ENCODE data around the gene NOL3. TPM values are rescaled to one million over a fixed set of nuclear protein-coding genes. Genes with fewer than 3 reads are reported as not detected.

Gene NOL3
- total RNA-seq, 1 experiment from 2014 or later, result 0.15 TPM

DNA sequence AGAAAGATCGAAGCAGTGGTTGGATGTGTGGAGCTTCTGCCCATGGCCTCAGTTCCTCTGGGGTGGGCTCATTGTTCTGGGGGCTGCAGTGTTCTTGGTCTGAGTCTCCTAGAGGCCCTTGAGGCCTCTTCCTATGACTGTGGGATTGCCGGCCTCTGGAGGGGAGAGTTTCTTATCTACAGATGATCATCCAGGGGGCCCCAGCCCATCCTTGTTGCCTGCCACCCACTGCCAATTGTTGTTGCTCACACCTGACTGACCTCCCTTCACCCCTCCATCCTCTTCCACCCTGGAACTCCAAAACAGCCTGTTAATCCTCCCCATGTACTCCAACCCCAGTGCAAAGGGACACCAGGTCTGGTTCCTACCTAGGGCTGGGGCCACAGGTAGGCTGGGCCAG is 25.4 kb upstream of the NOL3 start:
- Histone ChIP-seq H3K27ac (ENCODE audit: low read length) (no peak overlapping the region), H3K4me3 (ENCODE audit: low read length) (no peak overlapping the region), H3K9me2 (replicated peaks; ENCODE audit: insufficient read depth, low read length) (no peaks in the 10 kb centered on the region), H3K9ac (ENCODE audit: low read length) (no peak overlapping the region), H3K4me2 (ENCODE audit: low read depth, low read length, poor library complexity, severe bottlenecking) (no peak overlapping the region), H3K9me3 (ENCODE audit: low read length) (no peaks in the 10 kb centered on the region), H3K36me3 (ENCODE audit: insufficient read depth, low read length) (peaks cover 4% of the 10 kb centered on the region), H2AFZ (ENCODE audit: low read length) (no peak overlapping the region), H4K20me1 (ENCODE audit: insufficient read depth, low read depth, low read length) (no peaks in the 10 kb centered on the region), H3K27me3 (ENCODE audit: low read length) (no peaks in the 10 kb centered on the region), H3K4me1 (ENCODE audit: low read length) (no peaks in the 10 kb centered on the region), H3K79me2 (ENCODE audit: low read length) (no peaks in the 10 kb centered on the region)
- DNase-seq, result no peak

- H3K9me3 ChIP-seq (ENCODE audit: low read length), result no peaks in the 10 kb centered on the region
- no peak for DNase-seq
- H3K9ac ChIP-seq (ENCODE audit: low read length), result no peak overlapping the region
- no peak overlapping the region for H3K27ac ChIP-seq (ENCODE audit: low read length)
- no peaks in the 10 kb centered on the region for H3K27me3 ChIP-seq (ENCODE audit: low read length)
- H3K4me3 ChIP-seq (ENCODE audit: low read length), result no peak overlapping the region
- H3K79me2 ChIP-seq (ENCODE audit: low read length), result no peaks in the 10 kb centered on the region
- H4K20me1 ChIP-seq (ENCODE audit: insufficient read depth, low read depth, low read length), result no peaks in the 10 kb centered on the region
- H3K36me3 ChIP-seq (ENCODE audit: insufficient read depth, low read length), result peaks cover 4% of the 10 kb centered on the region
- H2AFZ ChIP-seq (ENCODE audit: low read length), result no peak overlapping the region
- H3K4me1 ChIP-seq (ENCODE audit: low read length), result no peaks in the 10 kb centered on the region
- H3K4me2 ChIP-seq (ENCODE audit: low read depth, low read length, poor library complexity, severe bottlenecking), result no peak overlapping the region
- no peaks in the 10 kb centered on the region for H3K9me2 ChIP-seq (replicated peaks; ENCODE audit: insufficient read depth, low read length)
These were observed 24.6 kb upstream of the NOL3 start for GRCh38 chr16:67145746-67146145.

DNA sequence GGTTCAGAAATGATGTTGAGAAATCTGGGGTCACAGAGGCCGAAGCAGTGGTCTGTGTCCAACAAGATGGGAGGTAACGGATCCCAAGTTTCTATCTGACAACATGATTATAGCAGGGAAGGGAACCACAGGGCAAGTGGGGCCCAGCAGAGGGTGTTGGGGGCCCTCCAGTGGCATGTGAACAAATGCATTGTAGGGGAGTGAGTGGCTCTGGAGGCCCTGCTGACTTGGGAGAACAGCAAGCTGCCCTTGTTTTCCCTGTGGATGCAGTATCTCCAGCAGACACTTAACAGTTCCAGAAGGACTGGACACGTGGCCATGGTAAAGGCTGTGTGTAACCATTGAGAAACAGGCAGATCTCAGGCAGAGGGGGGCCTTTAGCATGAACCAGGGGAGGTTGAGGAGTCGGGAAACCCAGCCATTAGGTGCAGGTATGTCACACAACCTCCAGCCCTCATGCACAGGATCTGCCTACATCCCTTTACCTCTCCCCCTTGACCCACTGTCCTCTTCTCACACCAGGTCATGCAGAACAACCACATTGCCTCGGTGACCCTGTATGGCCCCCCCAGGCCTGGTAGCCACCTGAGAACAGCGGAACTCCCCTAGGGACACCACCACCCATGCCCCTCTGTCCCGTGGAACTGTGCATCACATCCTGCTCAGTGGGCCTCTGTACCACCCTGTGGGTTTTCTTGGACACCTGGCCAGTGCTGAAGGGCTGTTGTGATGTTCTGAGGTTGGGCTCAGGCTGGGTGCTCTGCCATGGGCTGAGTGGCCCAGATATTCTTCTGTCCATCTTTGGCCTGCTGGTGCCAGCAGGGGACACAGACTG is 23.6 kb upstream of the NOL3 start:
- H3K9ac ChIP-seq (ENCODE audit: low read length), result no peak overlapping the region
- no peak for DNase-seq
- H4K20me1 ChIP-seq (ENCODE audit: insufficient read depth, low read depth, low read length), result no peaks in the 10 kb centered on the region
- H3K4me3 ChIP-seq (ENCODE audit: low read length), result no peak overlapping the region
- no peak overlapping the region for H3K27ac ChIP-seq (ENCODE audit: low read length)
- no peaks in the 10 kb centered on the region for H3K9me2 ChIP-seq (replicated peaks; ENCODE audit: insufficient read depth, low read length)
- no peaks in the 10 kb centered on the region for H3K27me3 ChIP-seq (ENCODE audit: low read length)
- no peaks in the 10 kb centered on the region; the same call in none of the 2 replicates for H3K36me3 ChIP-seq (ENCODE audit: insufficient read depth, low read length)
- no peaks in the 10 kb centered on the region for H3K4me1 ChIP-seq (ENCODE audit: low read length)
- no peaks in the 10 kb centered on the region for H3K9me3 ChIP-seq (ENCODE audit: low read length)
- no peak overlapping the region for H3K4me2 ChIP-seq (ENCODE audit: low read depth, low read length, poor library complexity, severe bottlenecking)
- H2AFZ ChIP-seq (ENCODE audit: low read length), result no peak overlapping the region
- H3K79me2 ChIP-seq (ENCODE audit: low read length), result no peaks in the 10 kb centered on the region

DNA sequence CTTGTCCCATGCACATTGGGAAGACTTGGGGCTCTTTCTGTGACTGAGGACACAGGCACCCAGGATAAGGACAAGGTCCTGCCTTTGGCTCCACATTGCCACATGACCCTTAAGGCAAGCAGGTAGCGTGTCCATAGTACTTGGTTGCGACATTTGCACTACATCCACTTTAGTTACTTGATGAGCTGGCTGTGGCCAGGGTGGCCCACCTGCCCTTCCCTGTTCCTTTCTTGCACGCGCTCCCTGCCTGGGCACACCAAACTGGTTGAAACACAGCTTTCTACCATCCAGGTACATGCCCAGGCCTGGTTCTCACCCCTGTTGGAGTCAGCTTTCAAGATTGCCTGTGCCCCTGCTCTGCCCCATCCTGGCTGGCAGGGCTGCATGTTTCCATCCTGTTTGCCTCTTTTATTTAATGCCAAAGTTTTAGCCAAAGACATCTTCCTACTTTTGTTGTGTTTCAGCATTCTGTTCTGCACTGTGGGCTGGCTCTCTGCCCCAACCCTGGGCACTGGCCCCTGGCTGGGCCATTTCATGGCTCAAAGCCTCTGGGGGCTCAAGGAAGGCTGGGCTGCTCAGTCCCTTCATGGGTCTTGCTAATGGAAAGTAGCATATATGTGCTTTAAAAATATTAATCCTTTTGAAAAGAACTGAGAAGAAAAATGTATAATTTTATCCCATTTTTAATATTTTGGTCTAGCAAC is 22.7 kb upstream of the NOL3 start:
- no peak overlapping the region for H3K4me2 ChIP-seq (ENCODE audit: low read depth, low read length, poor library complexity, severe bottlenecking)
- H3K9me3 ChIP-seq (ENCODE audit: low read length), result no peaks in the 10 kb centered on the region
- DNase-seq, result no peak
- no peak overlapping the region for H3K27ac ChIP-seq (ENCODE audit: low read length)
- no peak overlapping the region for H3K4me3 ChIP-seq (ENCODE audit: low read length)
- H3K4me1 ChIP-seq (ENCODE audit: low read length), result no peaks in the 10 kb centered on the region
- no peaks in the 10 kb centered on the region for H4K20me1 ChIP-seq (ENCODE audit: insufficient read depth, low read depth, low read length)
- no peak overlapping the region for H2AFZ ChIP-seq (ENCODE audit: low read length)
- H3K9ac ChIP-seq (ENCODE audit: low read length), result no peak overlapping the region
- H3K9me2 ChIP-seq (replicated peaks; ENCODE audit: insufficient read depth, low read length), result no peaks in the 10 kb centered on the region
- no peaks in the 10 kb centered on the region for H3K79me2 ChIP-seq (ENCODE audit: low read length)
- H3K36me3 ChIP-seq (ENCODE audit: insufficient read depth, low read length), result no peaks in the 10 kb centered on the region; the same call in 1 of the 2 replicates
- no peaks in the 10 kb centered on the region for H3K27me3 ChIP-seq (ENCODE audit: low read length)

GRCh38 chr16:67148221-67148620 is 22.1 kb upstream of the NOL3 start:
- Histone ChIP-seq H3K27ac (ENCODE audit: low read length) (no peak overlapping the region), H3K9me2 (replicated peaks; ENCODE audit: insufficient read depth, low read length) (no peaks in the 10 kb centered on the region), H3K4me2 (ENCODE audit: low read depth, low read length, poor library complexity, severe bottlenecking) (no peak overlapping the region), H3K27me3 (ENCODE audit: low read length) (no peaks in the 10 kb centered on the region), H2AFZ (ENCODE audit: low read length) (no peak overlapping the region), H3K4me3 (ENCODE audit: low read length) (no peak overlapping the region), H4K20me1 (ENCODE audit: insufficient read depth, low read depth, low read length) (no peaks in the 10 kb centered on the region), H3K36me3 (ENCODE audit: insufficient read depth, low read length) (no peaks in the 10 kb centered on the region; the same call in 1 of the 2 replicates), H3K9ac (ENCODE audit: low read length) (no peak overlapping the region), H3K79me2 (ENCODE audit: low read length) (no peaks in the 10 kb centered on the region), H3K9me3 (ENCODE audit: low read length) (no peaks in the 10 kb centered on the region), H3K4me1 (ENCODE audit: low read length) (no peaks in the 10 kb centered on the region)
- DNase-seq, result no peak

DNA sequence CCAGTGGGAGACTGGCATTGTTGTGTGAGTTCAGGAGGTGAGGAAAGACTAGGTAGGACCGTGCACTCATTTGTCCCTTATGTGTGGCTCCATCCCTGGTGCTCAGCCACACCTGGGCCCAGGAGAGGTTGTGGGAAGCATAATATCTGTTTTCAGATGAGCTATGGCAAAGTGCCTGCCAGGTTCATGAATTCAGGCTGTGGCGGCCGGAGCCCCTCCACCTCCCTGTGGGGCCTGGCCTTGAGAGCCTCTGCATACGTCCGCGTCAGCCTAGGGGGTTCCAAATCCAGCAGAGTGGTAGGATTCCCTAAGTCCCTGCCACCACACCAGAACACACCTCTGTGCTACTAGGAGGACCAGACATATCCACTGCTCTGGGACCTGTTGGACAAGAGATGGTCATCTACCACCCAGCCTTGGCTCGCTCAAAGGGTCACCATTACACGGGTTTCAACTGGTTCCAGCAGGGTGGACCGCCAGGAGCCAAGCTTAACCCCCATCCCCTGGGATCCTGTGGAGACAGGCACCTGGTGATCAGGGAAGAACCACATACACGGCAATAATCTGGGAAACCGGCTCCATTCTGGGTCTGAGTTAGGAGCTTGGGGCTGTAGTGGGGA is 21.6 kb upstream of the NOL3 start:
- no peak overlapping the region for H3K4me2 ChIP-seq (ENCODE audit: low read depth, low read length, poor library complexity, severe bottlenecking)
- H3K9me2 ChIP-seq (replicated peaks; ENCODE audit: insufficient read depth, low read length), result no peaks in the 10 kb centered on the region
- H3K27ac ChIP-seq (ENCODE audit: low read length), result no peak overlapping the region
- H3K27me3 ChIP-seq (ENCODE audit: low read length), result no peaks in the 10 kb centered on the region
- no peaks in the 10 kb centered on the region for H3K9me3 ChIP-seq (ENCODE audit: low read length)
- H3K9ac ChIP-seq (ENCODE audit: low read length), result no peak overlapping the region
- H3K36me3 ChIP-seq (ENCODE audit: insufficient read depth, low read length), result no peaks in the 10 kb centered on the region; the same call in 1 of the 2 replicates
- H3K4me3 ChIP-seq (ENCODE audit: low read length), result no peak overlapping the region
- no peaks in the 10 kb centered on the region for H3K4me1 ChIP-seq (ENCODE audit: low read length)
- H4K20me1 ChIP-seq (ENCODE audit: insufficient read depth, low read depth, low read length), result no peaks in the 10 kb centered on the region
- no peaks in the 10 kb centered on the region for H3K79me2 ChIP-seq (ENCODE audit: low read length)
- no peak for DNase-seq
- no peak overlapping the region for H2AFZ ChIP-seq (ENCODE audit: low read length)

DNA sequence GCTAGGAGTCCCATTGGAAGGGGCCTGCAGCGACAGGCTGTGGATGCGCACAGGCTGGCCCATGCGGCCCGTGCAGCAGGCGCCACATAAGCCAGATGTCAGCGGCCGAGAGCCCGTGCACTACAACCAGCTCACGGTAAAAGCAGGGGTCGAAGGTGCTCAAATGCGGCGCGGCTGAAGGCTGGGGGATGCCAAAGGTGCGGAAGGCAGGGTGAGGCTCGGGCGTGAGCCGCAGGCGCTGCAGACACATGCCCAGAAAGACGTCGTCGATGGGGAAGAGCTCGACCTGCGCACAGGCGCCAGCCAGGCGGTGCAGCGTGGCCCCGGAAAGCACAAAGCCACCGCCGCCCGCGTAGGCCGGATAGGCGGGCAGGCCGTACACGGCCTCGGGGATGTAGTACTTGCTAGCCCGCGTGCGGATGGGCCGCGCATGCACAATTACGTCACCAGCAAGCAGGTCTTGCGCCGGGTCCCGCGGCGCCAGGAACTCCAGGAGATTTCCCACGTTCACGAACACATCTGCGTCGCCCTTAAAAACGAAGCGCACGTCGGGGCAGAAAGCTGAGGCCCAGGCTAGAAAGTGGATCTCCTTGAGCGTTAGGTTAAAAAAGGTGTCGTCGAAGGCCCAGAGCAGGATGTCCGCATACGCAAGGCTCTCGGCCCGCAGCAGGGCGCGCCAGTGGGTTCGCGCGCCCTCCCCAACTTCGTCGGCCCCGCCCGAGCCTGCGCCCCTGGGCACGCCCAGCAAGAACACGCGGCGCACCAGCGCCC is 20.9 kb upstream of the NOL3 start:
- Histone ChIP-seq H3K9ac (ENCODE audit: low read length) (no peak overlapping the region), H2AFZ (ENCODE audit: low read length) (no peak overlapping the region), H3K27ac (ENCODE audit: low read length) (no peak overlapping the region), H3K4me3 (ENCODE audit: low read length) (no peak overlapping the region), H3K9me3 (ENCODE audit: low read length) (no peaks in the 10 kb centered on the region), H3K4me1 (ENCODE audit: low read length) (no peaks in the 10 kb centered on the region), H3K79me2 (ENCODE audit: low read length) (no peaks in the 10 kb centered on the region), H3K27me3 (ENCODE audit: low read length) (no peaks in the 10 kb centered on the region), H3K9me2 (replicated peaks; ENCODE audit: insufficient read depth, low read length) (no peaks in the 10 kb centered on the region), H3K36me3 (ENCODE audit: insufficient read depth, low read length) (no peaks in the 10 kb centered on the region; the same call in 1 of the 2 replicates), H4K20me1 (ENCODE audit: insufficient read depth, low read depth, low read length) (peaks cover 6% of the 10 kb centered on the region; the same call in 1 of the 2 replicates), H3K4me2 (ENCODE audit: low read depth, low read length, poor library complexity, severe bottlenecking) (no peak overlapping the region)
- no peak for DNase-seq
